ENCODE results near the gene SIX2. TPM values are rescaled to one million over a fixed set of nuclear protein-coding genes. Genes with fewer than 3 reads are reported as not detected.

The SIX2 gene
- total RNA-seq, 2 experiments from 2014 or later, result not detected

DNA sequence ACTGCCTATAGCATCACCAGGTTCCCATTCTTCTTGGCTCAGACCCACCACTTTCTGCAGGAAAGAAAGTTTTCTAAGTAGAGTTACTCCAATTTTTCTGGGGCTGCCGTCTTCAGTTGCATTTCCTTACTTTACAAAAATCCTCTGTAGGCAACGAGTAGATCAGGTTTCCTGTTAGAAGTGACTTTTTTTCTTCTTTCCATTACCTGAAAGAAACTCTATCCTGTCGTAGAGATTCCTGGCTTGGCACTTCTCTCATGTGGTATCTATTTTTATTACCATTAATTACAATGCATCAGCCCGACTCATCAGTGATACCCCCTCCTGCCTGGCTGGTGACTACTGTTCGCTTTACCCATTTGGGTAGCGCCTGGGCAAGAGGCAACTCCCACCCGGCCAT lies 5.6 kb upstream of the SIX2 start:
- Histone ChIP-seq H3K9me2 (ENCODE audit: insufficient read depth, low read length) (no peaks in the 10 kb centered on the region), H3K79me2 (ENCODE audit: insufficient read depth, low read depth, low read length) (no peaks in the 10 kb centered on the region), H3K4me2 (ENCODE audit: low read length) (no peak overlapping the region), H4K20me1 (ENCODE audit: insufficient read depth, low read length) (no peaks in the 10 kb centered on the region), H3K9me3 (ENCODE audit: low read length) (no peaks in the 10 kb centered on the region), H3K36me3 (ENCODE audit: insufficient read depth, low read length) (no peaks in the 10 kb centered on the region), H2AFZ (ENCODE audit: low read length) (no peak overlapping the region), H3K4me1 (ENCODE audit: insufficient read depth, low read length, poor library complexity, severe bottlenecking) (peaks cover 9% of the 10 kb centered on the region), H3K4me3 (ENCODE audit: low read depth, low read length, poor library complexity, severe bottlenecking) (no peak overlapping the region), H3K27ac (ENCODE audit: low read depth, low read length, poor library complexity, severe bottlenecking) (no peak overlapping the region)
- BruUV-seq (replicated peaks), result no TSS peak
- no peak for TF ChIP-seq EZH2phosphoT487 (IDR thresholded peaks at IDR 0.05; ENCODE audit: borderline replicate concordance, low read depth, low read length)
- TF ChIP-seq, protein P1, sequence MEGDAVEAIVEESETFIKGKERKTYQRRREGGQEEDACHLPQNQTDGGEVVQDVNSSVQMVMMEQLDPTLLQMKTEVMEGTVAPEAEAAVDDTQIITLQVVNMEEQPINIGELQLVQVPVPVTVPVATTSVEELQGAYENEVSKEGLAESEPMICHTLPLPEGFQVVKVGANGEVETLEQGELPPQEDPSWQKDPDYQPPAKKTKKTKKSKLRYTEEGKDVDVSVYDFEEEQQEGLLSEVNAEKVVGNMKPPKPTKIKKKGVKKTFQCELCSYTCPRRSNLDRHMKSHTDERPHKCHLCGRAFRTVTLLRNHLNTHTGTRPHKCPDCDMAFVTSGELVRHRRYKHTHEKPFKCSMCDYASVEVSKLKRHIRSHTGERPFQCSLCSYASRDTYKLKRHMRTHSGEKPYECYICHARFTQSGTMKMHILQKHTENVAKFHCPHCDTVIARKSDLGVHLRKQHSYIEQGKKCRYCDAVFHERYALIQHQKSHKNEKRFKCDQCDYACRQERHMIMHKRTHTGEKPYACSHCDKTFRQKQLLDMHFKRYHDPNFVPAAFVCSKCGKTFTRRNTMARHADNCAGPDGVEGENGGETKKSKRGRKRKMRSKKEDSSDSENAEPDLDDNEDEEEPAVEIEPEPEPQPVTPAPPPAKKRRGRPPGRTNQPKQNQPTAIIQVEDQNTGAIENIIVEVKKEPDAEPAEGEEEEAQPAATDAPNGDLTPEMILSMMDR (conservative IDR thresholded peaks at IDR 0.05; ENCODE audit: low read length), result no peak
- DNase-seq (ENCODE audit: low spot score), result no peak
- intact Hi-C loops (cut with micrococcal nuclease; ENCODE audit: unreplicated experiment), result no loop called here
- ChIA-PET POLR2A (no interaction called here), CTCF (ENCODE audit: unreplicated experiment) (no interaction called here)

DNA sequence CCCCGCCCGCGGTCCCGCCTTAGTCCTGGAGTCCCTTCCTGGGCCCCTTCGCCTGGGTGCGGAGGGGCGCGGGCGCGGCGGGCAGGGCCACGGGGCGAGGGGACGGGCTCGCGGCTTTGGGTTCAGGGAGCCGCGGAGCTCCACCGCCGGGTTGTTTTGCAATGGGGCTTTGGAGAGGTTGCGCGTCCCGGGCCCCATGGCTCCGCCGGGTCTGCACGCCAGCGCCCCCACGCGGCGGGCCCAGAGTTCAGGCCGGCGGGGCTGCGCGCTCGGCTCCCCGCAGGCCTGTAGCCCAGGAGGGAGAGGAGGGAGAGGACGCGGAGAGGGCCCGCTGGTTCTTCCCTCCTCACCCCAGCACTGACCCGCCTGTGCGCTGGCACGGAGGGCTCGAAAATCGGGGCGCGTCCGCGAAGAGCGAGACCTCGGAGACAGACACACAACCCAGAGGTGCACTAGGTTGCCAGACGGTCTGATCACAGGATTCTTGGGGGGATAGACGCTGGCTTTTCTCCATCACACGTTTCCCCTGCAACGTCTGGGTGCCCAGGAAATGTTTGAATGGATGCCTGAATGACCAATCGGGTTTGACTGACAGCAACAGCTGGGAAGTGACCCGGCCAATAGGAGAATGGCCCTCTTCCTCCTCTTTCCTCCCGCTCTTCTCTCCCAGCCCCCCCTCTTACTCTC lies 4.9 kb upstream of the SIX2 start:
- TF ChIP-seq, protein P1 (conservative IDR thresholded peaks at IDR 0.05; ENCODE audit: low read length), result peak; percentile 28; the same call in 1 of the 2 replicates
- TF ChIP-seq EZH2phosphoT487 (IDR thresholded peaks at IDR 0.05; ENCODE audit: borderline replicate concordance, low read depth, low read length), result no peak
- Histone ChIP-seq H3K9me3 (ENCODE audit: low read length) (no peaks in the 10 kb centered on the region), H3K27ac (ENCODE audit: low read depth, low read length, poor library complexity, severe bottlenecking) (no peak overlapping the region), H3K4me3 (ENCODE audit: low read depth, low read length, poor library complexity, severe bottlenecking) (no peak overlapping the region), H3K36me3 (ENCODE audit: insufficient read depth, low read length) (no peaks in the 10 kb centered on the region), H3K79me2 (ENCODE audit: insufficient read depth, low read depth, low read length) (no peaks in the 10 kb centered on the region), H3K9me2 (ENCODE audit: insufficient read depth, low read length) (no peaks in the 10 kb centered on the region), H2AFZ (ENCODE audit: low read length) (no peak overlapping the region), H3K4me2 (ENCODE audit: low read length) (no peak overlapping the region), H3K4me1 (ENCODE audit: insufficient read depth, low read length, poor library complexity, severe bottlenecking) (peaks cover 9% of the 10 kb centered on the region), H4K20me1 (ENCODE audit: insufficient read depth, low read length) (no peaks in the 10 kb centered on the region)
- POLR2A ChIA-PET, result no interaction called here
- BruUV-seq (replicated peaks), result no TSS peak
- intact Hi-C loops (cut with micrococcal nuclease; ENCODE audit: unreplicated experiment), result no loop called here
- no peak for DNase-seq (ENCODE audit: low spot score)
- CTCF ChIA-PET (ENCODE audit: unreplicated experiment), result no interaction called here

GRCh38 chr2:45013229-45014015 lies 4.2 kb upstream of the SIX2 start:
- BruUV-seq (replicated peaks), result no TSS peak
- ChIA-PET CTCF (ENCODE audit: unreplicated experiment) (no interaction called here), POLR2A (no interaction called here)
- H3K9me3 ChIP-seq (ENCODE audit: low read length), result no peaks in the 10 kb centered on the region
- no peak for DNase-seq (ENCODE audit: low spot score)
- no peak overlapping the region for H3K4me3 ChIP-seq (ENCODE audit: low read depth, low read length, poor library complexity, severe bottlenecking)
- peaks cover 9% of the 10 kb centered on the region for H3K4me1 ChIP-seq (ENCODE audit: insufficient read depth, low read length, poor library complexity, severe bottlenecking)
- H3K4me2 ChIP-seq (ENCODE audit: low read length), result no peak overlapping the region
- H3K9me2 ChIP-seq (ENCODE audit: insufficient read depth, low read length), result no peaks in the 10 kb centered on the region
- intact Hi-C loops (cut with micrococcal nuclease; ENCODE audit: unreplicated experiment), result no loop called here
- no peaks in the 10 kb centered on the region for H3K36me3 ChIP-seq (ENCODE audit: insufficient read depth, low read length)
- H3K27ac ChIP-seq (ENCODE audit: low read depth, low read length, poor library complexity, severe bottlenecking), result no peak overlapping the region
- no peak overlapping the region for H2AFZ ChIP-seq (ENCODE audit: low read length)
- TF ChIP-seq EZH2phosphoT487 (IDR thresholded peaks at IDR 0.05; ENCODE audit: borderline replicate concordance, low read depth, low read length), result no peak
- TF ChIP-seq, protein P1 (conservative IDR thresholded peaks at IDR 0.05; ENCODE audit: low read length), result no peak
- no peaks in the 10 kb centered on the region for H4K20me1 ChIP-seq (ENCODE audit: insufficient read depth, low read length)
- no peaks in the 10 kb centered on the region for H3K79me2 ChIP-seq (ENCODE audit: insufficient read depth, low read depth, low read length)
